Panc1 (cell line): Measurements from ENCODE around the gene DRAXIN. TPM values are rescaled to one million over a fixed set of nuclear protein-coding genes. Genes with fewer than 3 reads are reported as not detected.
A peak's percentile ranks its signal among the peaks of the same experiment; 100 is the strongest.

ENCODE experiments used
- ATAC-seq: fragments of 200-7000 bp; cut with Tn5 transposase; 2 replicates; pipeline ENCODE4 v1.9.1; 2020; ENCODE audit warnings: mild to moderate bottlenecking, moderate library complexity
- BruUV-seq: library from RNA; stranded (reverse); fragments of 400-500 nt; replicated peaks from 2 replicates; lab custom pipeline; 2021; lab: Mats Ljungman, UMichigan
- CTCF ChIA-PET: fragments of 300-600 bp; sonication (Branson Sonifier 250); formaldehyde crosslinking; loops from one replicate; lab custom pipeline; 2022; ENCODE audit warnings: antibody characterized with exemption; lab: Charles Lee
- POLR2A ChIA-PET: fragments of 300-600 bp; sonication (Branson Sonifier 250); formaldehyde crosslinking; loops from one replicate; lab custom pipeline; 2022; ENCODE audit warnings: antibody characterized with exemption; lab: Charles Lee
- DNase-seq: peaks from one replicate; pipeline ENCODE4 v3.0.0-alpha.2; 2010; ENCODE audit warnings: low read depth, low spot score
- H3K27ac ChIP-seq: 2 replicates; pipeline ENCODE4 v1.5.1; 2011; ENCODE audit warnings: mild to moderate bottlenecking, low read length, inconsistent platforms
- H3K27me3 ChIP-seq: fragments of 200-500 bp; sonication (Bioruptor generic); 2 replicates; pipeline ENCODE4 v1.6.0; 2014; ENCODE audit warnings: low read length, inconsistent platforms; ENCODE audit not compliant: control insufficient read depth, insufficient read depth
- H3K36me3 ChIP-seq: fragments of 200-500 bp; sonication (Bioruptor generic); 2 replicates; pipeline ENCODE4 v1.5.1; 2014; ENCODE audit warnings: inconsistent platforms, mild to moderate bottlenecking, low read length, moderate library complexity; ENCODE audit not compliant: control insufficient read depth, insufficient read depth
- H3K4me1 ChIP-seq: 2 replicates; pipeline ENCODE4 v1.5.1; 2011; ENCODE audit warnings: inconsistent platforms, mild to moderate bottlenecking, low read length, moderate library complexity; ENCODE audit not compliant: control insufficient read depth, insufficient read depth
- H3K4me3 ChIP-seq, 2 experiments: 2 replicates each; pipeline ENCODE4 v1.5.1; 2011 to 2012; ENCODE audit warnings: low read depth in 2 of 2, low read length in 2 of 2, mild to moderate bottlenecking in 2 of 2, inconsistent platforms in 1 of 2, moderate library complexity in 1 of 2
- H3K9me3 ChIP-seq: fragments of 200-500 bp; sonication (Bioruptor generic); 2 replicates; pipeline ENCODE4 v1.5.1; 2014; ENCODE audit warnings: low read depth, mild to moderate bottlenecking, inconsistent platforms, low read length, moderate library complexity; ENCODE audit not compliant: control insufficient read depth, insufficient read depth
- POLR2AphosphoS5 ChIP-seq: IDR thresholded peaks from 2 replicates; pipeline ENCODE4 v1.6.1; 2012; ENCODE audit warnings: mild to moderate bottlenecking, low read depth, low read length, moderate library complexity
- SIN3A ChIP-seq: IDR thresholded peaks from 2 replicates; pipeline ENCODE4 v1.6.1; 2012; ENCODE audit warnings: low read depth, mild to moderate bottlenecking, low read length, moderate library complexity, borderline replicate concordance; ENCODE audit not compliant: insufficient read depth
- TCF7L2 ChIP-seq: IDR thresholded peaks from 2 replicates; pipeline ENCODE4 v1.6.1; 2011; ENCODE audit warnings: mild to moderate bottlenecking, low read depth, low read length, inconsistent platforms
- in situ Hi-C: cut with HindIII; loops from 2 replicates; pipeline ENCODE4 v1.10.0; 2016; ENCODE audit warnings: low sequenced_read_pairs, low pct_unique_long_range_greater_than_20kb
- intact Hi-C: fragments of 100-400 bp; cut with micrococcal nuclease; formaldehyde crosslinking; loops from one replicate; pipeline ENCODE4 v1.10.0; 2022; ENCODE audit not compliant: unreplicated experiment
- total RNA-seq: library from RNA; stranded (reverse); gene quantifications from one replicate; pipeline ENCODE4 v1.2.1, GENCODE V29; 2021; ENCODE audit not compliant: unreplicated experiment
- TF ChIP-seq, protein P1 (sequence below): fragments of 450-650 bp; IDR thresholded peaks from 2 replicates; pipeline ENCODE4 v1.5.1; 2017; ENCODE audit warnings: mild to moderate bottlenecking
- TF ChIP-seq, protein P2 (sequence below), 2 experiments: IDR thresholded peaks; 2 replicates each; pipeline ENCODE4 v1.6.1; 2011 to 2012; ENCODE audit warnings: low read depth in 2 of 2, control low read depth in 1 of 2, low read length in 1 of 2, mild to moderate bottlenecking in 1 of 2, moderate library complexity in 1 of 2; ENCODE audit not compliant: insufficient read depth in 1 of 2

The DRAXIN gene
- total RNA-seq, 1 experiment from 2014 or later: 0.13 TPM

DNA sequence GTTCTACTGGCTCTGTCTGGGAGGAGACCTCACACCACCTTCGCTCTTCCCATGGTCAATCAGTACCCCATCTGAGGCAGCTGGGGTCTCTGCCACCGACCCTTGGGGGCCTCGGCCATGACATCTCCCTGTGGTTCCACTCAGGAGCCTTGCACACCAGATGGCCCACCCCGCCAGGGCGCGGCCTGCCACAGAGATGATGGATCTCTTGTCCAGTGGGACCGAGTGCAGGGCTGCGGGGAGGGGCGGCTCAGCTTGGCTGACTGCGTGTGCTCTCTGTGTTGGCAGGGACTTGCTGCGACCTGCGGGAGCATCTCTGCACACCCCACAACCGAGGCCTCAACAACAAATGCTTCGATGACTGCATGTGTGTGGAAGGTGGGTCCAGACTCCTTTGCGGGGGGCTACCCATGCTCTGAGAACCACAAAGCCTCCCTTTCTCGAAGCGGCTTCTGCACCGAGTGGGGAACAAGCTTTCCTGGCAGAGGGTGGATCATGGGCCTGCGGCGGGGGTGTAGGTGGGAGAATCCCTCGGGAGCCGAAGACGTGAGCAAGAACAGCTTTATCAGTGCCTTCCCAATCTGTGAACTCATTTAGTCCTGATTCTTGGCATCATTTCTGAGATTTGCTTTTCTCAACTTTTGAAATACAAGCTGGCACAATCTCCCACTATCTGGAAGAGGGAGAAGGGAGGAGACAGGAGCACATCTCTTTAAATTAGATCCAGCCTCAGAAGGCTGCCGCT is 23.5 kb downstream of the DRAXIN start:
- BruUV-seq: no TSS peak
- Histone ChIP-seq H3K27me3 (no peaks in the 10 kb centered on the region), H3K36me3 (no peaks in the 10 kb centered on the region), H3K4me3 (no peak overlapping the region), H3K9me3 (no peaks in the 10 kb centered on the region), H3K4me1 (no peaks in the 10 kb centered on the region), H3K27ac (no peak overlapping the region)
- DNase-seq: no peak
- ATAC-seq: no peak
- ChIA-PET POLR2A (no interaction called here), CTCF (interaction anchor here (0.6 to 0.8 kb wide), 2 partner anchors 50 to 569 kb away, joined by 3 to 6 read pairs; no protein-coding TSS in a partner anchor)
- in situ Hi-C loops: no loop called here
- intact Hi-C loops: loop anchor here (5.0 kb wide), 2 partner anchors 38 to 63 kb away; partner anchors contain the start of genes FBXO2 and FBXO44
- TF ChIP-seq SIN3A (no peak), TCF7L2 (no peak), POLR2AphosphoS5 (no peak)
- TF ChIP-seq, protein P1, sequence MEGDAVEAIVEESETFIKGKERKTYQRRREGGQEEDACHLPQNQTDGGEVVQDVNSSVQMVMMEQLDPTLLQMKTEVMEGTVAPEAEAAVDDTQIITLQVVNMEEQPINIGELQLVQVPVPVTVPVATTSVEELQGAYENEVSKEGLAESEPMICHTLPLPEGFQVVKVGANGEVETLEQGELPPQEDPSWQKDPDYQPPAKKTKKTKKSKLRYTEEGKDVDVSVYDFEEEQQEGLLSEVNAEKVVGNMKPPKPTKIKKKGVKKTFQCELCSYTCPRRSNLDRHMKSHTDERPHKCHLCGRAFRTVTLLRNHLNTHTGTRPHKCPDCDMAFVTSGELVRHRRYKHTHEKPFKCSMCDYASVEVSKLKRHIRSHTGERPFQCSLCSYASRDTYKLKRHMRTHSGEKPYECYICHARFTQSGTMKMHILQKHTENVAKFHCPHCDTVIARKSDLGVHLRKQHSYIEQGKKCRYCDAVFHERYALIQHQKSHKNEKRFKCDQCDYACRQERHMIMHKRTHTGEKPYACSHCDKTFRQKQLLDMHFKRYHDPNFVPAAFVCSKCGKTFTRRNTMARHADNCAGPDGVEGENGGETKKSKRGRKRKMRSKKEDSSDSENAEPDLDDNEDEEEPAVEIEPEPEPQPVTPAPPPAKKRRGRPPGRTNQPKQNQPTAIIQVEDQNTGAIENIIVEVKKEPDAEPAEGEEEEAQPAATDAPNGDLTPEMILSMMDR: no peak
- TF ChIP-seq, protein P2, sequence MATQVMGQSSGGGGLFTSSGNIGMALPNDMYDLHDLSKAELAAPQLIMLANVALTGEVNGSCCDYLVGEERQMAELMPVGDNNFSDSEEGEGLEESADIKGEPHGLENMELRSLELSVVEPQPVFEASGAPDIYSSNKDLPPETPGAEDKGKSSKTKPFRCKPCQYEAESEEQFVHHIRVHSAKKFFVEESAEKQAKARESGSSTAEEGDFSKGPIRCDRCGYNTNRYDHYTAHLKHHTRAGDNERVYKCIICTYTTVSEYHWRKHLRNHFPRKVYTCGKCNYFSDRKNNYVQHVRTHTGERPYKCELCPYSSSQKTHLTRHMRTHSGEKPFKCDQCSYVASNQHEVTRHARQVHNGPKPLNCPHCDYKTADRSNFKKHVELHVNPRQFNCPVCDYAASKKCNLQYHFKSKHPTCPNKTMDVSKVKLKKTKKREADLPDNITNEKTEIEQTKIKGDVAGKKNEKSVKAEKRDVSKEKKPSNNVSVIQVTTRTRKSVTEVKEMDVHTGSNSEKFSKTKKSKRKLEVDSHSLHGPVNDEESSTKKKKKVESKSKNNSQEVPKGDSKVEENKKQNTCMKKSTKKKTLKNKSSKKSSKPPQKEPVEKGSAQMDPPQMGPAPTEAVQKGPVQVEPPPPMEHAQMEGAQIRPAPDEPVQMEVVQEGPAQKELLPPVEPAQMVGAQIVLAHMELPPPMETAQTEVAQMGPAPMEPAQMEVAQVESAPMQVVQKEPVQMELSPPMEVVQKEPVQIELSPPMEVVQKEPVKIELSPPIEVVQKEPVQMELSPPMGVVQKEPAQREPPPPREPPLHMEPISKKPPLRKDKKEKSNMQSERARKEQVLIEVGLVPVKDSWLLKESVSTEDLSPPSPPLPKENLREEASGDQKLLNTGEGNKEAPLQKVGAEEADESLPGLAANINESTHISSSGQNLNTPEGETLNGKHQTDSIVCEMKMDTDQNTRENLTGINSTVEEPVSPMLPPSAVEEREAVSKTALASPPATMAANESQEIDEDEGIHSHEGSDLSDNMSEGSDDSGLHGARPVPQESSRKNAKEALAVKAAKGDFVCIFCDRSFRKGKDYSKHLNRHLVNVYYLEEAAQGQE (IDR thresholded peaks at IDR 0.05; ENCODE audit: insufficient read depth in 1 of 2, low read depth in 2 of 2, low read length in 1 of 2): no peak

DNA sequence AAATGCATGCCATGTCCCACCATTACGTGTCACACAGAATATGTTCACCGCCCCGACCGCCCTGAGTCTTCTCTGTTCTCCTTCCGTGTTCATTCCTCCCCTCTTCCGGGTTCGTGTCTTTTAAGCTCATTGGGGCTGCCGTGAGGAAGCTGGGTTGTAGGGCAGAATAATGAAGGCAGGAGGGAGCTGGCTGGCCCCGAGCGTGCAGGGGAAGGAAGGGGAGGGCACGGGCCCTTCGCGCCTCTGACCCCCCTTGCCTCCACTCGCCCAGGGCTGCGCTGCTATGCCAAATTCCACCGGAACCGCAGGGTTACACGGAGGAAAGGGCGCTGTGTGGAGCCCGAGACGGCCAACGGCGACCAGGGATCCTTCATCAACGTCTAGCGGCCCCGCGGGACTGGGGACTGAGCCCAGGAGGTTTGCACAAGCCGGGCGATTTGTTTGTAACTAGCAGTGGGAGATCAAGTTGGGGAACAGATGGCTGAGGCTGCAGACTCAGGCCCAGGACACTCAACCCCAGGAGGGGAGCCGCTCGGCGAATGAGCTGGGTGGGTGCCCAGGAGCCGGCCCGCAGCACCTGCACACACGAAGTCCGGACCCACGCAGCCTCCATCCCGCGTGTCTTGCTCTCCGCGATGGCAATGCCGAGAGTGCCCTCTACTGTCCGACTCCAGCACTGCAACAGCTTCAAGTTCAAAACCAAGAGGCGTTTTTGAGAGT is 28.0 kb downstream of the DRAXIN start:
- Histone ChIP-seq H3K4me1 (no peaks in the 10 kb centered on the region; the same call in 1 of the 2 replicates), H3K4me3 (peak overlapping the region; percentile 33 to 54), H3K9me3 (no peaks in the 10 kb centered on the region), H3K36me3 (no peaks in the 10 kb centered on the region), H3K27ac (0 out of 2 replicates have a peak overlapping the region, but pooled peaks have one; percentile 29), H3K27me3 (no peaks in the 10 kb centered on the region)
- intact Hi-C loops: loop anchor here (5.0 kb wide), 2 partner anchors 42 to 67 kb away; partner anchors contain the start of genes FBXO2 and FBXO44
- ChIA-PET POLR2A (interaction anchor here (0.6 kb wide), 1 partner anchor 55 kb away, joined by 3 read pairs; no protein-coding TSS in a partner anchor), CTCF (interaction anchor here (0.6 to 1.3 kb wide), 4 partner anchors 48 to 66 kb away, joined by 3 to 12 read pairs (median 6); partner anchors contain the start of gene FBXO6)
- no peak for DNase-seq
- in situ Hi-C loops: no loop called here
- ATAC-seq: peak; percentile 82
- no peak for TF ChIP-seq TCF7L2
- TF ChIP-seq, protein P1: peak; percentile 97
- no TSS peak for BruUV-seq
